Upper lobe of left lung (tissue), 6 donors: ENCODE measurements around the gene LIX1. TPM values are rescaled to one million over a fixed set of nuclear protein-coding genes. Genes with fewer than 3 reads are reported as not detected.

Experiments
- ATAC-seq, 2 donors: fragments of 200-7000 bp; cut with Tn5 transposase; one replicate each; pipeline ENCODE4 v1.9.1; 2022; ENCODE audit warnings: mild to moderate bottlenecking in 2 of 2, moderate library complexity in 2 of 2; ENCODE audit not compliant: low FRiP score in 2 of 2
- DNase-seq, 2 donors: peaks; one replicate each; pipeline ENCODE4 v3.0.0-alpha.2; 2019 to 2020
- H3K27ac ChIP-seq, 4 donors: fragments of 200-600 bp; sonication (generic); one replicate each; pipeline ENCODE4 v1.5.1; 2016 to 2019
- H3K27me3 ChIP-seq, 4 donors: fragments of 200-600 bp; sonication (generic); one replicate each; pipeline ENCODE4 v1.5.1; 2017 to 2019
- H3K36me3 ChIP-seq, 4 donors: fragments of 200-600 bp; sonication (generic); one replicate each; pipeline ENCODE4 v1.5.1; 2016 to 2019
- H3K4me1 ChIP-seq, 4 donors: fragments of 200-600 bp; sonication (generic); one replicate each; pipeline ENCODE4 v1.5.1; 2018 to 2019
- H3K4me3 ChIP-seq, 4 donors: fragments of 200-600 bp; sonication (generic); one replicate each; pipeline ENCODE4 v1.5.1; 2017 to 2019; ENCODE audit warnings: mild to moderate bottlenecking in 2 of 4, moderate library complexity in 1 of 4
- H3K9me3 ChIP-seq, 4 donors: fragments of 200-600 bp; sonication (generic); one replicate each; pipeline ENCODE4 v1.5.1; 2018 to 2019
- EP300 ChIP-seq, 4 donors: sonication (generic); formaldehyde crosslinking; IDR thresholded peaks; one replicate each; pipeline ENCODE4 v1.5.1; 2017; ENCODE audit warnings: antibody characterized with exemption in 4 of 4, control low read depth in 2 of 4
- POLR2A ChIP-seq, 4 donors: fragments of 450-650 bp; IDR thresholded peaks; one replicate each; pipeline ENCODE4 v1.5.1; 2016 to 2017; ENCODE audit warnings: antibody characterized with exemption in 4 of 4, mild to moderate bottlenecking in 2 of 4
- POLR2AphosphoS5 ChIP-seq, 2 donors: sonication (generic); formaldehyde crosslinking; IDR thresholded peaks; one replicate each; pipeline ENCODE4 v1.5.1; 2017; ENCODE audit warnings: antibody characterized with exemption in 2 of 2
- WGBS, 2 donors: methylation state at CpG; one replicate each; pipeline ENCODE4 v1.1.5; 2017 to 2018; 5-methylcytosine and 5-hydroxymethylcytosine counted together
- total RNA-seq, 6 donors: library from RNA; depleted of rRNA in 4 of 6; stranded (reverse); fragments of >200 nt in 4 of 6; gene quantifications; one replicate each; pipeline versions ENCODE4 v1.1.0 to v1.2.1, GENCODE V29; 2016 to 2021
- TF ChIP-seq, protein P1 (sequence below), 6 experiments: fragments of 450-650 bp in 4 of 6; fragments of 200-600 bp in 2 of 6; sonication (generic) in 2 of 6; IDR thresholded peaks; one replicate each; pipeline ENCODE4 v1.5.1; 2016 to 2019; ENCODE audit warnings: antibody characterized with exemption in 6 of 6
- donor health status: DM: no; HTN: no; CAD: no; lungs with moderate emphysema.
- donor health status: DM: no; HTN: yes; CAD: no; lungs with severe emphysema.

Gene LIX1
- total RNA-seq, 6 donors from 2014 or later = 0.54 TPM; not detected in 5

DNA sequence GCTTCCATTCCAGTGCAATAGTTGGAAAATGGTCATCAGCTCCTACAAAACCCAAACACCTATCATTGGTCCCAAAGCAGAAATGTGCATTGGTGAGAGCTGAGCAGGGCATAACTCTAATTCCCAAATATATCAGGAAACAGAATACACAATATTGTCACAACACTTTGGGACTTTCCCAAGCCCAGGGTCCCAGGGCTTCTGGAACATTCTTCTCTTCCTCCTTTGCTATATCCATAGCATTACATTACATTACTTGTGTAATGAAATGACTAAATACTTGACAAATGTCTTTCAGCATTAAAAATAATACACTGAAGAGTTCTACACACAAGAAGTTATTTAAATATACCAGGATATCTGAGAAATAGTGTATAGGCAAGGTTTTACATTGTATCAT, 45.6 kb downstream of the LIX1 start:
- Histone ChIP-seq H3K27me3 (no peaks in the 10 kb centered on the region), H3K4me1 (no peaks in the 10 kb centered on the region), H3K4me3 (no peak overlapping the region), H3K36me3 (no peaks in the 10 kb centered on the region), H3K9me3 (no peaks in the 10 kb centered on the region), H3K27ac (no peak overlapping the region)
- TF ChIP-seq POLR2A (IDR thresholded peaks at IDR 0.05) = no peak
- no peak for TF ChIP-seq POLR2AphosphoS5 (IDR thresholded peaks at IDR 0.05)
- no peak for TF ChIP-seq EP300 (IDR thresholded peaks at IDR 0.05)
- TF ChIP-seq, protein P1, sequence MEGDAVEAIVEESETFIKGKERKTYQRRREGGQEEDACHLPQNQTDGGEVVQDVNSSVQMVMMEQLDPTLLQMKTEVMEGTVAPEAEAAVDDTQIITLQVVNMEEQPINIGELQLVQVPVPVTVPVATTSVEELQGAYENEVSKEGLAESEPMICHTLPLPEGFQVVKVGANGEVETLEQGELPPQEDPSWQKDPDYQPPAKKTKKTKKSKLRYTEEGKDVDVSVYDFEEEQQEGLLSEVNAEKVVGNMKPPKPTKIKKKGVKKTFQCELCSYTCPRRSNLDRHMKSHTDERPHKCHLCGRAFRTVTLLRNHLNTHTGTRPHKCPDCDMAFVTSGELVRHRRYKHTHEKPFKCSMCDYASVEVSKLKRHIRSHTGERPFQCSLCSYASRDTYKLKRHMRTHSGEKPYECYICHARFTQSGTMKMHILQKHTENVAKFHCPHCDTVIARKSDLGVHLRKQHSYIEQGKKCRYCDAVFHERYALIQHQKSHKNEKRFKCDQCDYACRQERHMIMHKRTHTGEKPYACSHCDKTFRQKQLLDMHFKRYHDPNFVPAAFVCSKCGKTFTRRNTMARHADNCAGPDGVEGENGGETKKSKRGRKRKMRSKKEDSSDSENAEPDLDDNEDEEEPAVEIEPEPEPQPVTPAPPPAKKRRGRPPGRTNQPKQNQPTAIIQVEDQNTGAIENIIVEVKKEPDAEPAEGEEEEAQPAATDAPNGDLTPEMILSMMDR (IDR thresholded peaks at IDR 0.05) = no peak
- DNase-seq (no peak), ATAC-seq (no peak)

DNA sequence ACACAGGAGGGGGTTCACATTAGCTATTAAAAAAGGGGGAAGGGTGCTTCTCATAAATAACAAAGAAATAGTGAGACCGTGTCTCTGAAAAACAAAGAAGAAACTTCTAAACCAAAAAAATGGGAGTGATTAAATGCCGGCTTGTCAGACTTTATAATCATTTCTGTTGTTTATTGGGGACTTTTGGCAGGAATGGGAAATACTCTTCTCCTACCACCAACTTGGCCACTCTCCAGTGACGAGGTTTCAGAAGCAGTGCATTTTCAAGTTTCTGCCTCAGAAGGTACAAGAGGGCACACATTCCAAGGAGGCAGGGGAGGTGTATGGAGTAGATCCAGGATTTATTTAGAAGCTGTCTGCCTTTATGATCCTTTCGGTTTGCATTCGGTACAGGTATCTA, 46.2 kb downstream of the LIX1 start:
- Histone ChIP-seq H3K27me3 (no peaks in the 10 kb centered on the region), H3K27ac (no peak overlapping the region), H3K9me3 (no peaks in the 10 kb centered on the region), H3K4me1 (no peaks in the 10 kb centered on the region), H3K4me3 (no peak overlapping the region), H3K36me3 (no peaks in the 10 kb centered on the region)
- DNase-seq = no peak
- TF ChIP-seq, protein P1 (IDR thresholded peaks at IDR 0.05) = no peak
- TF ChIP-seq POLR2A (IDR thresholded peaks at IDR 0.05) = no peak
- no peak for TF ChIP-seq EP300 (IDR thresholded peaks at IDR 0.05)
- no peak for TF ChIP-seq POLR2AphosphoS5 (IDR thresholded peaks at IDR 0.05)
- 42 to 44% methylated on average over 5 of the region's 5 CpGs for WGBS, 2 donors
- no peak for ATAC-seq

DNA sequence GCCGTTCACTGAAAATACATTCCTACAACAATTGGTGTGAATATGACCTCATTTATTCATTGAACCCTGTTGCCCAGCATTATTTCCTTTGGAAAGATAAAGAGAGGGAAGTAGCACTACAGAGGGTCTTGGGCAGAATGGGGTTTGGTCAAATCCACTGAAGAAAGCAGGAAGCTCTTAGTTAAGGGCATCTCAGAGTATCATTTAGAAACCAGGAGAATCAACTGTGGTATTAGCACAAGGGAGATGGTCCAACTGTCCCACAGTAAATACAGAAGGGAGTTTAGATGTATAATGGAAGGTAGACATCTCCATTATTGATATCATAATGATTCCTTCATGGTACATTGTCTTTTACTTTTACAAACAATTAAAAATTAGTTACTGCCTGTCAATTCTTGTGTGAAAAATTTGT, 47.1 kb downstream of the LIX1 start:
- Histone ChIP-seq H3K4me1 (no peaks in the 10 kb centered on the region), H3K27ac (no peak overlapping the region), H3K36me3 (no peaks in the 10 kb centered on the region), H3K9me3 (no peaks in the 10 kb centered on the region), H3K27me3 (no peaks in the 10 kb centered on the region), H3K4me3 (no peak overlapping the region)
- ATAC-seq = no peak
- 68 to 82% methylated on average over 1 of the region's 1 CpG for WGBS, 2 donors
- TF ChIP-seq POLR2AphosphoS5 (IDR thresholded peaks at IDR 0.05) (no peak), EP300 (IDR thresholded peaks at IDR 0.05) (no peak), POLR2A (IDR thresholded peaks at IDR 0.05) (no peak)
- TF ChIP-seq, protein P1 (IDR thresholded peaks at IDR 0.05) = no peak
- DNase-seq = no peak

DNA sequence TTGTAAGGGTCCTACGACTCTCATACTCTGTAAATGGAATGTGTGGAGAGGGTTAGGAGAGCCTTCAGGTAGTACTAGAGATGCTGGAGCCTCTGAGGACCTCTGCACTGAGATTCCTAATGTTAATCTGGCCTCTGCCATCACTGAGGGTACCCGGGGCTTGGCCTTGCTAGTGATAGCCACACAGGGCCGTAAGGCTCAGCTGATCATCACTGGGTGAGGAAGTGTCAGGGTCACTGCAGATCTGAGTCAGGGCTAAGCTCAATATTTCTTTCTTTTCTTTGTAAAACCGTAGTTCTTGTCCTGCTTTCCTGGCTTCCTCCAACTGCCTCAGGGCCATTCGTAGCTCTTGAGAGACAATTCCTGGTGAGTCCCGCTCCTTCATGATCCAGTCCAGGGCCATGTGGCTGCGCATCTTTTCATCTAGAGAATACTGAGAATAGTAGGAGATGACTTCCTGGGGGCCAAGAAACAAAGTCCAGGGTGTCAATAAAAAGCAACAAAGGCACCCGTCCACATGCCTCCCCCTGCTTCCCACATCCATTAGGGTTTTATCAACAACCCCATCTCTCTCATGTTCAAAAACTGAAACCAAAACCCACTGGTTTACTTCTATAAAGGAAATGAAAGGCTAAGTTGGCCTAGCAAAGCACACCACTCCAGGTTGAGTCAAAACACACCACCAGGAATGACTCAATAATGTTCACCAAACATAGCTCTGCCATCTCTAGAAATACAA, 47.7 kb downstream of the LIX1 start:
- DNase-seq (no peak), ATAC-seq (no peak)
- TF ChIP-seq POLR2AphosphoS5 (IDR thresholded peaks at IDR 0.05) (no peak), EP300 (IDR thresholded peaks at IDR 0.05) (no peak), POLR2A (IDR thresholded peaks at IDR 0.05) (no peak)
- TF ChIP-seq, protein P1 (IDR thresholded peaks at IDR 0.05) = no peak
- no peak overlapping the region for H3K27ac ChIP-seq
- no peaks in the 10 kb centered on the region for H3K4me1 ChIP-seq
- H3K36me3 ChIP-seq = no peaks in the 10 kb centered on the region
- no peak overlapping the region for H3K4me3 ChIP-seq
- no peaks in the 10 kb centered on the region for H3K27me3 ChIP-seq
- H3K9me3 ChIP-seq = no peaks in the 10 kb centered on the region
- WGBS, 2 donors = 75 to 86% methylated on average over 8 of the region's 8 CpGs

DNA sequence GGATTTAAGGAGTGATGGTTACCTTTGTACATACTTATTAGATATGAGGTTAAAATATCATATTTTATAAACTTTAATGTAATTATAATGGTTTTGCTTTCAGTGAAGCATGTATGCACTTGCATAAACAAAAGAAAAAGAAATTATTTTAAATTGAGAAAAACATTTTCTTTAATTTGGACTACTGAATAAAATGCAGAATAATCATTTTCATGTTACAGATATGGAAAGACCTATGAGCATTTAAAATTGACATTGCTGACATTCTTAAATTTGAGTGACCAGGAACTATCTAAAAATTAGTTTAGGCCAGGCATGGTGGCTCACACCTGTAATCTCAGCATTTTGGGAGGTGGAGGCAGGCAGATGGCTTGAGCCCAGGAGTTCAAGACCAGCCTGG, 49.2 kb downstream of the LIX1 start:
- TF ChIP-seq POLR2A (IDR thresholded peaks at IDR 0.05) (no peak), EP300 (IDR thresholded peaks at IDR 0.05) (no peak), POLR2AphosphoS5 (IDR thresholded peaks at IDR 0.05) (no peak)
- TF ChIP-seq, protein P1 (IDR thresholded peaks at IDR 0.05) = no peak
- H3K4me3 ChIP-seq = no peak overlapping the region
- H3K27ac ChIP-seq = no peak overlapping the region
- ATAC-seq (no peak), DNase-seq (no peak)
- H3K9me3 ChIP-seq = no peaks in the 10 kb centered on the region
- H3K4me1 ChIP-seq = no peaks in the 10 kb centered on the region
- no peaks in the 10 kb centered on the region for H3K27me3 ChIP-seq
- H3K36me3 ChIP-seq = no peaks in the 10 kb centered on the region
